A673 (cell line): Measurements from ENCODE around the gene DTWD2. TPM values are rescaled to one million over a fixed set of nuclear protein-coding genes. Genes with fewer than 3 reads are reported as not detected.
"Not testable (repeated sequence)": the region's sequence is repeated elsewhere in the genome, so short reads cannot be mapped to it uniquely, and the experiment has no call there.

Experiments
- BruUV-seq: library from RNA; stranded (reverse); fragments of 400-500 nt; replicated peaks from 2 replicates; lab custom pipeline; 2021; lab: Mats Ljungman, UMichigan
- CTCF ChIA-PET: fragments of 300-600 bp; sonication (Branson Sonifier 250); formaldehyde crosslinking; loops from one replicate; lab custom pipeline; 2022; ENCODE audit warnings: antibody characterized with exemption; lab: Charles Lee
- POLR2A ChIA-PET: fragments of 300-600 bp; sonication (Branson Sonifier 250); formaldehyde crosslinking; loops from one replicate; lab custom pipeline; 2022; ENCODE audit warnings: antibody characterized with exemption; ENCODE audit not compliant: low non-redundant PET; lab: Charles Lee
- DNase-seq: peaks from one replicate; pipeline ENCODE4 v3.0.0-alpha.2; 2015; ENCODE audit warnings: low spot score
- H3K27ac ChIP-seq: fragments of 200-600 bp; sonication (generic); 2 replicates; pipeline ENCODE4 v1.5.1; 2016; ENCODE audit warnings: mixed run types, low read depth, mild to moderate bottlenecking, mixed read lengths, antibody characterized with exemption, low read length; ENCODE audit not compliant: poor library complexity, severe bottlenecking
- H3K27me3 ChIP-seq: fragments of 200-600 bp; sonication (generic); replicated peaks from 2 replicates; pipeline ENCODE4 v1.6.1; 2017; ENCODE audit warnings: mixed run types, low read depth, mild to moderate bottlenecking, mixed read lengths, antibody characterized with exemption, low read length; ENCODE audit not compliant: insufficient read depth, poor library complexity
- H3K36me3 ChIP-seq: fragments of 200-600 bp; sonication (generic); 2 replicates; pipeline ENCODE4 v1.6.1; 2016; ENCODE audit warnings: mixed run types, mild to moderate bottlenecking, mixed read lengths, antibody characterized with exemption, low read length; ENCODE audit not compliant: insufficient read depth, poor library complexity, severe bottlenecking
- H3K4me1 ChIP-seq: fragments of 200-600 bp; sonication (generic); 2 replicates; pipeline ENCODE4 v1.6.1; 2017; ENCODE audit warnings: mixed run types, mild to moderate bottlenecking, mixed read lengths, antibody characterized with exemption, low read length; ENCODE audit not compliant: insufficient read depth, poor library complexity, severe bottlenecking
- H3K4me3 ChIP-seq: fragments of 200-600 bp; sonication (generic); 2 replicates; pipeline ENCODE4 v1.5.1; 2016; ENCODE audit warnings: low read depth, mixed run types, mild to moderate bottlenecking, mixed read lengths, low read length; ENCODE audit not compliant: poor library complexity, severe bottlenecking
- H3K9me3 ChIP-seq: fragments of 200-600 bp; sonication (generic); 2 replicates; pipeline ENCODE4 v1.6.1; 2016; ENCODE audit warnings: mixed run types, low read depth, mild to moderate bottlenecking, mixed read lengths, antibody characterized with exemption, low read length; ENCODE audit not compliant: poor library complexity, severe bottlenecking
- EZH2 ChIP-seq: fragments of 200-600 bp; sonication (generic); IDR thresholded peaks from 2 replicates; pipeline ENCODE4 v1.6.1; 2017; ENCODE audit warnings: borderline replicate concordance, low read depth, mild to moderate bottlenecking, mixed read lengths, antibody characterized with exemption, low read length; ENCODE audit not compliant: poor library complexity, severe bottlenecking
- intact Hi-C: fragments of 100-400 bp; cut with micrococcal nuclease; formaldehyde crosslinking; loops from one replicate; pipeline ENCODE4 v1.10.0; 2022; ENCODE audit not compliant: unreplicated experiment
- total RNA-seq: library from RNA; stranded (reverse); gene quantifications from 2 replicates; pipeline ENCODE4 v1.2.3, GENCODE V29; 2021
- TF ChIP-seq, protein P1 (sequence below): fragments of 300-800, 200-600 bp; sonication (generic); conservative IDR thresholded peaks from 2 replicates; pipeline ENCODE4 v1.5.1; 2017; ENCODE audit warnings: low read depth, mild to moderate bottlenecking, antibody characterized with exemption, low read length, moderate library complexity, mixed read lengths

Gene DTWD2
- total RNA-seq, 1 experiment from 2014 or later: 12.1 TPM

DNA sequence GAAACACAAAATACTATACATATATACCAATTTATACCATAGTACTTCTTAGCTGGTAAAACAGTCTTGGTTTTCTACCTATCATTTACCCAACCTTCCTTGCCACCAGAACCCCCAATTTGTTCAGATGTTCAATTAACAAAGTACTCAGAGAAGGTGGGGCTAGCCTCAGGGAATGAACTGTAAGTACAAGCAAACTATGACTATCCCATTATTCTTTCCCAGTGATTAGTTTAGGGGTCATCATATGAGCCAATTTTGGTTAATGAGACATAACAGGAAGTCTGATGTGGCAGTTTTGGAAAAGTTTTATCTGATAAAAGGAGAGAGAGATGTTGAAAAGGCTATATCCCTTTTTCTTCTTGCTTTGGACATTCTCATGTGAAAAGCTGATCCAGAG is 125.8 kb downstream of the DTWD2 start:
- TF ChIP-seq, protein P1, sequence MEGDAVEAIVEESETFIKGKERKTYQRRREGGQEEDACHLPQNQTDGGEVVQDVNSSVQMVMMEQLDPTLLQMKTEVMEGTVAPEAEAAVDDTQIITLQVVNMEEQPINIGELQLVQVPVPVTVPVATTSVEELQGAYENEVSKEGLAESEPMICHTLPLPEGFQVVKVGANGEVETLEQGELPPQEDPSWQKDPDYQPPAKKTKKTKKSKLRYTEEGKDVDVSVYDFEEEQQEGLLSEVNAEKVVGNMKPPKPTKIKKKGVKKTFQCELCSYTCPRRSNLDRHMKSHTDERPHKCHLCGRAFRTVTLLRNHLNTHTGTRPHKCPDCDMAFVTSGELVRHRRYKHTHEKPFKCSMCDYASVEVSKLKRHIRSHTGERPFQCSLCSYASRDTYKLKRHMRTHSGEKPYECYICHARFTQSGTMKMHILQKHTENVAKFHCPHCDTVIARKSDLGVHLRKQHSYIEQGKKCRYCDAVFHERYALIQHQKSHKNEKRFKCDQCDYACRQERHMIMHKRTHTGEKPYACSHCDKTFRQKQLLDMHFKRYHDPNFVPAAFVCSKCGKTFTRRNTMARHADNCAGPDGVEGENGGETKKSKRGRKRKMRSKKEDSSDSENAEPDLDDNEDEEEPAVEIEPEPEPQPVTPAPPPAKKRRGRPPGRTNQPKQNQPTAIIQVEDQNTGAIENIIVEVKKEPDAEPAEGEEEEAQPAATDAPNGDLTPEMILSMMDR: no peak
- TF ChIP-seq EZH2: no peak
- DNase-seq: no peak
- POLR2A ChIA-PET: no interaction called here

GRCh38 chr5:118857700-118858099 is 130.6 kb downstream of the DTWD2 start:
- Histone ChIP-seq H3K27ac (no peak overlapping the region), H3K4me3 (no peak overlapping the region), H3K4me1 (no peaks in the 10 kb centered on the region), H3K36me3 (no peaks in the 10 kb centered on the region), H3K9me3 (no peaks in the 10 kb centered on the region), H3K27me3 (no peaks in the 10 kb centered on the region)
- TF ChIP-seq EZH2: no peak
- TF ChIP-seq, protein P1: no peak
- BruUV-seq: no TSS peak
- CTCF ChIA-PET: no interaction called here
- DNase-seq: no peak
- intact Hi-C loops: no loop called here
- POLR2A ChIA-PET: no interaction called here

More for the DNA sequence above, 125.8 kb downstream of the DTWD2 start:
- Histone ChIP-seq H3K27ac (no peak overlapping the region), H3K36me3 (no peaks in the 10 kb centered on the region), H3K27me3 (no peaks in the 10 kb centered on the region), H3K9me3 (no peaks in the 10 kb centered on the region), H3K4me3 (no peak overlapping the region), H3K4me1 (no peaks in the 10 kb centered on the region)
- CTCF ChIA-PET: no interaction called here
- BruUV-seq: no TSS peak
- intact Hi-C loops: no loop called here

DNA sequence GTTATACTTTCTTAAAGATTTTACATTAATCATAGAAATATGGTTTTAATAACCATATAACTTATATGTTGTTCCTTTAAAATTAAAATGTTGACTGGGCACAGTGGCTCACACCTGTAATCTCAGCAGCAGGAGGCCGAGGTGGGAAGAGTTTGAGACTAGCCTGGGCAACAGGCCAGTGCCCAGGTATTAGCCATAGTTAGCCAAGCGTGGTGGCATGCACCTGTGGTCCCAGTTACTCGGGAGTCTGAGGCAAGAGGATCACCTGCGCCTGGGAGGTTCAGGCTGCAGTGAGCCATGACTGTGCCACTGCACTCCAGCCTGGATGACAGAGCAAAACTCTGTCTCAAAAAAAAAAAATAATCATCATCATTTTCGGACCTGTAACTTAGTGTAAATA is 133.5 kb downstream of the DTWD2 start:
- CTCF ChIA-PET: no interaction called here
- H3K27ac ChIP-seq: no peak overlapping the region
- intact Hi-C loops: no loop called here
- DNase-seq: no peak
- no peaks in the 10 kb centered on the region for H3K27me3 ChIP-seq
- TF ChIP-seq, protein P1: no peak
- TF ChIP-seq EZH2: no peak
- H3K9me3 ChIP-seq: peaks cover 3% of the 10 kb centered on the region
- H3K4me1 ChIP-seq: no peaks in the 10 kb centered on the region
- no peaks in the 10 kb centered on the region for H3K36me3 ChIP-seq
- POLR2A ChIA-PET: no interaction called here
- no peak overlapping the region for H3K4me3 ChIP-seq
- BruUV-seq: no TSS peak

GRCh38 chr5:118851785-118852184 is 136.6 kb downstream of the DTWD2 start:
- H3K27ac ChIP-seq, POLR2A ChIA-PET, H3K9me3 ChIP-seq, H3K4me1 ChIP-seq, intact Hi-C loops, H3K27me3 ChIP-seq, H3K4me3 ChIP-seq, H3K36me3 ChIP-seq, BruUV-seq, CTCF ChIA-PET, DNase-seq: not testable (repeated sequence)

DNA sequence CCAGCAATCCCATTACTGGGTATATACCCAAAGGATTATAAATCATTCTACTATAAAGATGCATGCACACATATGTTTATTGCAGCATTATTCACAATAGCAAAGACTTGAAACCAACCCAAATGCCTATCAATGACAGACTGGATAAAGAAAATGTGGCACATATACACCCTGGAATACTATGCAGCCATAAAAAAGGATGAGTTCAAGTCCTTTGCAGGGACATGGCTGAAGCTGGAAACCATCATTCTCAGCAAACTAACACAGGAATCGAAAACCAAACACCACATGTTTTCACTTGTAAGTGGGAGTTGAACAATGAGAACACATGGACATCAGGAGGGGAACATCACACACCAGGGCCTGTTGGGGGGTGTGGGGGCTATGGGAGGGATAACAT is 138.8 kb downstream of the DTWD2 start:
- CTCF ChIA-PET, H3K4me1 ChIP-seq, POLR2A ChIA-PET, H3K36me3 ChIP-seq, H3K4me3 ChIP-seq, intact Hi-C loops, H3K9me3 ChIP-seq, H3K27me3 ChIP-seq, DNase-seq, BruUV-seq, H3K27ac ChIP-seq: not testable (repeated sequence)
